HG03097 (cell line): ENCODE data around the gene CHST9.
"Not testable (repeated sequence)": the region's sequence is repeated elsewhere in the genome, so short reads cannot be mapped to it uniquely, and the experiment has no call there.

Experiments used
- ATAC-seq: cut with Tn5 transposase; IDR thresholded peaks from one replicate; pipeline ENCODE4 v1.9.1; 2021; ENCODE audit not compliant: unreplicated experiment, low FRiP score

The CHST9 gene

DNA sequence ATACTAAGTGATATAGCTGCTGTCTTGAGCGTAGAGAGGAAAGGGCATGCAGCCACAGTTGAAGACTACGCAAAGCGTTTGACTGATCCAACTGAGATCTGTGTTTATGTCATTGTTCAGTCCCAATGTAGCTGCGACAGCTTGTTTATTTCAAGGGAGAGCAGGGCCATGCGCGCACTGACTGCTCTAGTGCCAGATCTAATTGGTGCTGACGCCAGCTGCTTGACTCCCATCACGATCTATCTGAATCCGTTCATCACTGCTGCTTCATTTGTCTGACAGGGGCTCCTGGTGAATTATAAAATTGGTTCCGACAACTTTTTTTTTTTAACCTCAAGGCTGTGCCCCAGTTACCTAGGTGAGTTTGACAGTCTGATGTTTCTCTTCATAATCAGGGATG is 75.7 kb downstream of the CHST9 start:
- ATAC-seq, result no peak

DNA sequence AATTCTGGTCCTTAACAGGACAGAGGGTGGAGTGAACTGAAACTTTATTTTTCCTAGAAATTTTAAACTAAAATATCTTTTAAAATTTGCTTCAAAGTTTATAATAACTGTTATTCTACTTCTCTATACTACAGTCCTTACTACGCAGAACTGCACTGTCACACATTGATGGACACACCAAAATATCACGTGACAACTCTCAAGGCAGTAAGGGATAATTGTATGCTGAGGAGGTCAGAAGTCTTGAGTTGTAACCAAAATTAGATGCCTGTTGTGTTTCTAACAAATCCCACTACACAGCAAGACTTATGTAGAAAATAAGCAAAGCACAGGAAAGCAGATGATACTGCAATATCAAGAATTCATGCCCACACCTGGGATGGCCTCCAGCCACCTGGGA is 76.3 kb downstream of the CHST9 start:
- ATAC-seq, result no peak

DNA sequence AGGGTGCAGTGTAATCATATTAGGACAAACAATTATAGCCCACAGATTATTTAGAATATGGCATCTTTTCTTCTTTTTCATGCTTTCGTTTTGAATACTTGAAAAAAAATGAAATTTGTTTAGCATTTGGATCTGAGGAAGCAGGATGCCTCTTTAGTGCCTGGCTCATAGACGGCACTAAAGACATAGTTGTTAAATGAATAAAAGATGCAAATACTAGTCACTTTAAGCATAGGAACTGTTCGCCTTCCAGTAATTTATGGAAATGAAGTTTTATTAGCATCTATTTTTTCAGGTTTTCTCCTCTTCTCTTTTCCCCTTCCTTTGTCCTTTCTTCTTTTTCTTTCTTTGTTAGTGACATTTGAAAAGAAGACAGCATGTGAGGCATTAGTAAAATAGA is 80.4 kb downstream of the CHST9 start:
- ATAC-seq, result no peak

DNA sequence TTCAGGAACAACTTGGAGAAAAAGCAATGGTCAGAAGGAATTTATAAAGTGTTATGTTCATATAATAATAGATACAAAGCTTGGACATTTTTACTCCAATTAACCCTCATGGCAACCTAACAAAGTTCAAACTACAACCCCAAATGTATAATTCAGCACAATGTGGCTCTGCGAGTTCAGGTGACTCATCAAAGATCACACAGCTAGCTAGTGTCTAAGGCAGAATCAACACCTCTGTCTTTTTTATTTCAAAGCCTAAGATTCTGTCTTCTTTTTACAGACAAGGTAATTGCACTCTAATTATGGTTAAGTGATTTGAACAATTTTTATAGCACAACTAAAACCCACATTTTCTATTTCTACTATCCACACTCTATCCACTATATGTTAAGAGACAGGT is 90.5 kb downstream of the CHST9 start:
- ATAC-seq, result no peak

DNA sequence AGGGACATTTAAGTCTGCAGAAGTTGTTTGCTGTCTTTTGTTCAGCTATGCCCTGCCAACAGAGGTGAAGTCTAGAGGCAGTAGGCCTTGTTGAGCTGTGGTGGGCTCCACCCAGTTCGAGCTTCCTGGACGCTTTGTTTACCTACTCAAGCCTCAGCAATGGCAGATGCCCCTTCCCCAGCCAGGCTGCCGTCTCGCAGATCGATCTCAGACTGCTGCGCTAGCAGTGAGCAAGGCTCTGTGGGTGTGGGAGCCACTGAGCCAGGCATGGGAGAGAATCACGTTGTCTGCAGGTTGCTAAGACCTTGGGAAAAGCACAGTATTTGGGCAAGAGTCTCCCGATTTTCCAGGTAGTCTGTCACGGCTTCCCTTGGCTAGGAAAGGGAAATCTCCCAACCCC is 91.8 kb downstream of the CHST9 start:
- not testable (repeated sequence) for ATAC-seq

DNA sequence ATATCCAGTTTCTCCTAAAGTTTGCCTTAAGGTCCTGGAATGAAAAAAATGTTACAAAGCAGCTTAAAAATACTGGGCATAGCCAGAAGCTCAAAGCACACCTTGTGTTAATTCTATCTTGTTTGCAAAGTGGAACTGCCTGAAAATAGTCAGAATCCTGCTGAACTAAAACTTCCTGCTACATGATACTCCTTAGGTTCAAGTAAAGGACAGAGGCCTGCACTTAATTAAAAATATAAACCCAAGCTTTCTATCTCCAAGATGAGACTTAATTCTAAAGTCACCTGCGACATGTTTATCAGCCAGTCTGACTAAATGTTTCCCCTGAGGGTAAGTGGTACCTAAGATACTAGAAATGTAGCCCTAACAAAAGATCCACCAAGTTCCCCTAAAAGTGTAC is 103.4 kb downstream of the CHST9 start:
- no peak for ATAC-seq

DNA sequence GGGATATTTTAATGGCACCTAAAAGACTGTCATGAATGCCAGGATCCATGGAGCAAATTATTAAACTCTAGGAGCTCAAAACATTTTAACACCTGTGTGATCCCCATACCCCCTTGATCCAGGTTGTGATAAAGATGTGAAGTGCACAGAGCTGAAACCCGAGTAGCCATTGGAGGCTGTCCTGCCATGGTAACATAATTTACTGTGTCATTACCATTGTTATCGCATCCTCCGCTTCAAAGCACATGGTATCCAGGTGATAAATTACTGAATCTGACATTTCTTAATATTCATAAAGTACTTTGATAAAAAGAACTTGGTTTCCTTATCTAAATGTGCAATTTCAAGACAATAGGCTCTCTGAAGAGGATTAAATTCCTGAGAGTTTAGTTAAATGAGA is 109.3 kb downstream of the CHST9 start:
- ATAC-seq, result no peak

DNA sequence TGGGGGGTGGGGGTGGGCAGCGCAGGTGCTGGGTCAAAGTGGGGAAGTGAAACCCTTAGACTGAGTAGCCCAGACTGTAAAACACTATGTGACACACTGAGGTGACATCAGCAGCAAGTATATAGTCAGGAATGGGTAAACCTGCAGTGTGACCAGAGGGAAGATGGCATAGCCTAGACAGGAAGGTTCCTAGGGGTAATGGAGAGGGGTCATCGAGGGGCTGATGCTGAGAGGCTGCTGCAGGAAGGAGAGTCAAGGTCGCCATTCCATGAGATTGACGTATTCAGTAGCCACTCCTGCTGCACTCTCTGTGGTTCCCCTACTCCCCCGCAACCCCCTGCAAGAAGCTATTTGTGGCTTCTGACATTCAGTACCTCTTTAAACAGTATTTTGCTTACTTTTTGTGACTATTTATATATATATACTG is 111.7 kb downstream of the CHST9 start:
- ATAC-seq, result no peak

DNA sequence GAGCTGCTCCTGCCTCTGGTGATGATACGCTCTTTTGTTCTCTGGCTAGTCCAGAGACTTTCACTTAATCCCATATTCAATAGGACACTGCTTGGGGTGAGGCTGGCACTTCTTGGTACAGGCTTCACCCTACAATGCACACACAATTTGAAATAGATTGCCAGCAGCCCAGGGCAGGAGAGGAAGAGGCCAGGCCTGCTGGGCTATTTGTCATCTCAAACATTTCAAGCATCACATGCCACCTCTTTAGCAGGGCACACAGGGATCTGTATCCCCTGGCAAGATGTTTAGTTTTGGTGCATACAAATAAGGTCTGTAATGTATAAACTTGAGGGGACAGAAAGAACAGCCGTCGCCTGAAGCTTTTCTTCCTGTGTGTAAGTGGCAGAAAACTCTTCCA is 120.4 kb downstream of the CHST9 start:
- ATAC-seq, result no peak

DNA sequence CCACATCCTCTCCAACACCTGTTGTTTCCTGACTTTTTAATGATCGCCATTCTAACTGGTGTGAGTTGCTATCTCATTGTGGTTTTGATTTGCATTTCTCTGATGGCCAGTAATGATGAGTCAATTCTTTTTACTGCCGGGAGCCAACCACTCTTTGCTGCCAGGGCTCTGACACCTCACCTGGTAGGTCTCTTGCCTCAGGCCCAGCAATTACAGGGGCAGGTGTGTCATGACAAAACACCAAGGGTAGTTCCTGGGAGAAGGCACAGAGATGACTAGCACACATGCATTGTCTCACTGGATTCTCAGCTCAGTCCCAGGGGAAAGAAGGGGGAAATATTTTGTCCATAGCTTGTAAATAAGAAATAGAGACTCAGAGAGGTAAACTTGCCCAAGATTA is 122.3 kb downstream of the CHST9 start:
- no peak for ATAC-seq

DNA sequence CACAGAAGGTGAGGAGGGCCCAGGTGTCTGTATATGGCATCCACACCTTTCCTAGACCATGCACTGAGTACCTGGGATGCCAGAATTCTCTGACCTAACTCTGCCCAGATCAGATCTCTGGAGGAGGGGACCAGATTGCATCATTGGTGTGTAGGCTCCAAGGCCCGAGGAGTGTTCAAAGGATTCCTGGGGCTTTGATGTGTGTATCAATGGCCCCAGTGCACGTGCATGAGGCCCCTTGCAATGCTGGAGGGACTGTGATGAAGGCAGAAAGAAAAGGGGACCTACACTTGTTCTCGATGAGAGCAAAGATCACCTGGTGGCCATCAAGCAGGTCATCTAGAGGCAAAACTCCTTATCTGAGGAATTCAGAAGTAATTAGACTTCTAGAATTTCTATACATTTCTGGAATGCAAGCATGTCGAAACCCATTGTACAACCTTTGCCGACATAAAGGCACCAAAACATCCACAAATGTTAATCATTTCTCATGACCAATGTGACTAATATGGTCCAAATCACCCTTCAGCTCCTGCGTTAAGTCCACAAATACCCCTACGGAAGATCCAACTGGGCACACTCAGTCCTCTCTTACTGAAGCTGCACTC is 123.5 kb downstream of the CHST9 start:
- ATAC-seq, result no peak

DNA sequence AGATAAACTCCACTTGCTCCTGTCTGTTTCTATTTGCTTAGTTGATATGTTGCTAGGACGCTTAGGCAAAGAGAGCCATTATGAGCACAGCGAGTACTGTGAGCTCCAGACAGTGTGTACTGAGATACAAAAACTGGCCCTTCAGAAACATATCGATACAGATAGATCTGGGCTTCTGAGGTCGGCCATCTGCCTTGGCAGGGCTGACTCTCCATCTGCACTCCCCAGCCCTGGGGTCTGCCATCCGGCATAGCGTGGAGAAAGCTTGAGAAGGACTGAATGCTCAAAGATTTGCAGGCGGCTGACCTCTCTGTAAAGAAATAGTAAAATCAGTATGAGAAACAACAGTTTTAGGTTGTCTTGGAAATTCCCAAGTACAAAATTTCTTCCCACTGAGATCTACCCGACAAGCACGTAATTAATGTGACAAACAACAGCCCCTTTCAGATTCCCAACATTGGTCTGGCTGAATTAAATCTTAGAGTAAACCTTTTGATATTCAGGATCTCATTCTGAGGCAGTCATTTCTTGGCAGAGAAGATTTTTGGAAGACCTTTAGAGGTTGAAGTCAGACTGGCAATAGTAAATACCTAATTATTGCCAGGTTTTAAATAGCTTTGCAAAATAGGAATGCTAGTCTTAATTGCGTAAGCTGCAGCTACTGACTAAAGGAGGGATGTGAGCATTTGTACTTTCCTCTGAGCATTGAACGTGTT is 127.4 kb downstream of the CHST9 start:
- no peak for ATAC-seq

DNA sequence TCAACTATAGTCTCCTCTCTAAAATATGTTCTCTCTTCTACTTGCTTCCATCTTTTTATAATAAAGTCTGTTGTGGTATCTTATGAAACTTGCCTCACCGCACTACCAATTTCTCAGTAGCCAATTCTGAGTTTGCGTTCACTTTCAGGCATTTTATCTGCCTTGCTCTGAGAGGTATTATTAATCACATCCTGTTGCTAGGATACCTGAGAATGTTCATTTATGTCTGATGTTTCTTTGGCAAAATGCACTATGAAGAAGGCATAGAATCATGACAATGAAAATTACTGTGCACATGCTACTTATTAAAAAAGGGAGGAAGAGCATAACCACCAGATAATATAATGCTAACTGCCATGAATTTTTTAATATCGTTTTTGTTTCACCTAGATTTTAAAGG is 130.2 kb downstream of the CHST9 start:
- ATAC-seq, result no peak

DNA sequence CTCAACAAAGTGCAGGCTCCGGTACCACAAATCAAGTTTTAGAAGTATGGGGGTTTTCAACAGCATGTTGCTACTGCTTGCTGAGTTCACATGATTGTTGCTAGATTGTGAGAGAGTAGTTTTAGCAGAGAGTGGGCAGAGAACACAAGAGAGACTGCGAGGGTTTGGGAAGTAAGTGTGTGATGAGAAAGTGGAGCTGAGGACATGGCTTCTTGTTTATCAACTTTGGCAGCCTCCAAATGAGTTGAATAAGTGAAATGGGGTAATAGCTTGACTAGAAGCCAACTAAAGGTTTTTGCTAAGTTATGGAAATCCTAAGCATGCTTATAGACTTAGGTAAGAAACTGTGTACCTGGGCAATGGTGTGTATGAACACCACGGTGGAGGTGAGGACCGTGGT is 135.1 kb downstream of the CHST9 start:
- ATAC-seq, result no peak

DNA sequence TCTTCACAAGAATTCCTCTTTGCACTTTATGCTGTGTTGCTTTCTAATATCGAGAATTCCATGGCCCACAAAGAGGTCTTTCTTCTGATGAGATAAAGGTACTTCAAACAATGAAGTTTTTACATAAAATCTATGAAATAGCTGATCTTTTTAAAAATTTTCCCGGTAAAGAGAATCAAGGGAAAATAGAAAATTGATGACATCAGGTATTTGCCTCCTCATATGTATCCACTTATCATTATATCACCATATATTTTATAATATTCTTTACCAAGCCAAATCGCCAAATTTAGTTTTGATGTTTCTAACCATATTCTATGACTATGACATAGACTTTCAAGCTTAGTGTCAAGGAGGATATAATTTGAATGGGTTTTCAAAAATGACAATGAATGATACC is 139.8 kb downstream of the CHST9 start:
- no peak for ATAC-seq

DNA sequence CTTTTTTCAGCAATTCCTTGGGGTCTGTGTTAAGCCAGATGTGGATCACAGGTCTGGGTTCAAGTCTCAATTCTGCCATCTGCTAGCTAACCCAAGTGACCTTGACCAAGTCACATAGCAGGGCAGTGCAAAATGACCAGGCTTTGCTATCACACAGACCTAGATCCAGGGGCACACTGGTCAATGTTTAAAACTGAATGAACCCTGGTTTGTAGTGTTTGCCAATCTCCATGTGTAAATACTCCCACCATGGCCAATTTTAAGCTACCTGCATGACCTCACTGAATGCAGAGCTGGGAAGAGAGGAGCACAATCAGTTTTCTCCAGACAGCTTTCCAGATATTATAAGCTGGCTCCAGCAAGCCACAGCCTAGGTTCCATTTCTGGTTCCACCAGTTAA is 142.9 kb downstream of the CHST9 start:
- ATAC-seq, result no peak

DNA sequence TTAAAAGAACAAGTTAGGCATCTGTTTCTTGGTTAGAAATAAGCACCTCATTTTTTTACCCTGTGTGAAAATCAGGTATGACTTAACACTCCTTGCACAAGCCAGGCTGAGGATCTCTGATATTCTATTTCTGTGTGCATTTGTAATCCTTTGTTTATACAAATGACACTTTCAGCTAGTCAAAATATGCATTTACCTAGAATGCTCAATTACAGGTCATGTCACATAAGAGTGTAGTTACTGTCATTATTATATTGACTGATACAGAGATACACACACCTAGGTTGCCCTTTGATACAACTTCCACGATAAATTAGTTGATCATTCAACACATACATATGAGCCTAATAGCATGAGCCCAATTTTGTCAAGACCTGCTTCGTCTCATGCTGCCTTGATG is 144.3 kb downstream of the CHST9 start:
- ATAC-seq, result no peak

DNA sequence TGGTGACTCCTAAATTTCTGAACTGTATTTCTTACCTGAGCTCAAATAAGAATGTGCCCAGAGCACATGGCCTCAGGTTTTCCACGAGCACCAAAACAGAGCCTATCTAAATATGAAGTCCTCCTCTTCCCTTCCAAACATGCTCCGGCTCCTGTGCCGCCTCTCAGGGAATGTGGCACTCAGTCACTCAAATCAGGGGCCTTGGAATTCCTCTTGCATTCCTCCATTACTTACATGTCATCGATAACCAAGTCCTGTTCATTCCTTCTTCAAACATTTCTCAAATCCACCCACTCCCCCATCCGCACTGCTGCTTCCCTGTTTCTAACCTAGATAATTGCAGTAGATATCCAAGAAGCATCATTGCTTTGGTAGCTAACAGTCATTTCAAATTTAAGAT is 151.4 kb downstream of the CHST9 start:
- ATAC-seq, result no peak

DNA sequence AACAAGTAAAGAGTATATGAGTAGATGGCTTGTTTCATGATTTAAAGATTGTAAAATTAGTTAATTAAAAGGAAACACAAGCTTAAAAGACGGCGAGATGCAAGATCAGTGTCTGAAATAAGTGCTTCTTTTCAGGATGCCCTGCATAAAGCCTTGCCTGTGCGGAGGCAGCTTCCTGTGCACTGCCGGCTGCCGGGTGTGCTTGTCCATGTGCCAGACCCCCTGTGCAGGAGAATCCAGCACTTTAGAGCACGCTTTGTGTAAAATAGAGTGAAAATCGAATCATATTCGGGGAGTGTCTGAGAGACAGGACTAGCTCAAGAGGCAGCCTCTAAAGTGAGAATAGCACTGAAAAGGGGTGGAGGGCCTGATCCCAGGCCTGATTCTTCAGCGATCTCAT is 154.7 kb downstream of the CHST9 start:
- no peak for ATAC-seq

DNA sequence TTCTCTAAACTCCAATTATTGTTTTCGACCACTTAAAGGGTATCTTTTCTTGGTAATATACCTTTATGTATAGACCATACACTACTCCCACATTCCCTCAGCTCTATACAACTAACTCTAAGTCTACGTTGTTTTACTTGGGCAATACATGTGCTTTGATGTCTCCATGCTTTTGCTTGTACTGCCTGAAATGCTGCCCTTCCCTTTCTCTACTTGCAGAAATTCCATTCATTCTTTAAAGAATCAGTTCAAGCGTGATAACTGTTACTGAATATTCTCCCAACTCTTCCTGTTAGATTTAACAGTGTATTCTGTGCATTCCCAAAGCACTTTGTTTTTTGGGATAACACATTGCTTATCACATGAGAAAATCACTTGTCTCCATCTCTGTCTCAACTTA is 162.6 kb downstream of the CHST9 start:
- ATAC-seq, result no peak

DNA sequence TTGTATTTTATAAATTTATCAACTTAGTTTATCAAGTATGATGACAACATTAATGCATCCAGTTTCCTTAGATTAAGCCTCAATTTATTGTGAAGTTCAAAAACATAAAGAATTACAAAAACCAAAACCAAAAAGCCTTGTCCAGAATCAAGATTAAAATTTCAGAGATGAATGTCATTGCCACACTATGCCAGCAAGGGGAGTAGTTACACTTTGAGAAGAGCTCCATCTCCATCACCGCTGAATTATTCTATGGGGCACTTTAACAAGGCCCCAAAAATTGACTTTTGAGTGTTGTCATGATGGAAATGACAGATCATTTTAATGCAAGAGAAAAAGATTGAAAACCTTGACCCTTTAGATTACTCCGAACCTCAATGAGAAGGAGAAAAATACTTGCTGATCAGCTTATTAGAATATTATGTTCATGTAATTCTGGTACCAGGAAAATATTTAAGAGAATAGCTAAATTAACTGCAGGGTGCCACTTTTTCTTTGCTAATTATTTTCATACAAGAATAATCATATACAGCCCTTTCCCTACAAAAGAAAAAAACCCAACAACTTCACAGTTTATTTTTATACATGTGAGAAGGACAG is 167.1 kb downstream of the CHST9 start:
- no peak for ATAC-seq

DNA sequence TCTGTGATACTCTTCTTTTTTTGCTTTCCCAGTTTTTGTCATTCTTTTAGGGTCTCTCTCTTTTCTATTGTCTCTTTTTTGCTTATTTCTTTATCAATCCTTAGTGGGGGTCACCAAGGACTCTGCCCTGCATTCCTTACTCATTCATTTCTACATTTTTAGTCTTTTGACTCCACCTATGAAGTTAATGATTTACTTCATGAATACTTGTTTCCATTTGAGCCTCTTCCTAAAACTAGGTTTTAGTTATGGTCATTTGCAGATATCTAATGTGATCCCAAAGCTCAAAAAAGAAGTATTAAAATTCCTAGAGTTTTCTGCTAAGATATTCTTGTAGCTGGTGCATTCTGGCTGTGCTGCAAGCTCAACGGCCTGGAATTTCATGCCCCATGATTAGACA is 170.3 kb downstream of the CHST9 start:
- ATAC-seq, result no peak
